Tibial artery (tissue), 4 donors: Measurements from ENCODE around the gene CIAO2B.
"Not testable (repeated sequence)": the region's sequence is repeated elsewhere in the genome, so short reads cannot be mapped to it uniquely, and the experiment has no call there.

Source experiments
- DNase-seq, 2 donors: peaks; one replicate each; pipeline ENCODE4 v3.0.0-alpha.2; 2019
- H3K27ac ChIP-seq, 2 donors: fragments of 200-600 bp; sonication (generic) in 1 of 2; 1 replicate in 1 of 2; 2 replicates in 1 of 2; pipeline ENCODE4 v1.5.1; 2018 to 2019; ENCODE audit warnings: mild to moderate bottlenecking in 1 of 2
- H3K27me3 ChIP-seq, 2 donors: fragments of 200-600 bp; sonication (generic) in 1 of 2; one replicate each; pipeline versions ENCODE4 v1.5.1 to v1.6.0; 2016 to 2019
- H3K36me3 ChIP-seq, 3 donors: fragments of 200-600 bp; sonication (generic) in 2 of 3; one replicate each; pipeline ENCODE4 v1.5.1; 2016 to 2019; ENCODE audit warnings: mild to moderate bottlenecking in 2 of 3
- H3K4me1 ChIP-seq, 4 donors: fragments of 200-600 bp; sonication (generic) in 2 of 4; 1 replicate in 3 of 4; 2 replicates in 1 of 4; pipeline ENCODE4 v1.5.1; 2016 to 2019
- H3K4me3 ChIP-seq, 2 donors: fragments of 200-600 bp; sonication (generic) in 1 of 2; 1 replicate in 1 of 2; 2 replicates in 1 of 2; pipeline ENCODE4 v1.5.1; 2018 to 2019; ENCODE audit warnings: mild to moderate bottlenecking in 2 of 2
- H3K9me3 ChIP-seq, 3 donors: fragments of 200-600 bp; sonication (generic) in 1 of 3; one replicate each; pipeline ENCODE4 v1.5.1; 2016 to 2019
- intact Hi-C: fragments of 100-400 bp; cut with DNase I; formaldehyde crosslinking; loops from one replicate; pipeline ENCODE4 v1.15.0; 2023; ENCODE audit warnings: low total_unique reads
- TF ChIP-seq, protein P1 (sequence below), 2 experiments: fragments of 200-600 bp in 1 of 2; fragments of 450-650 bp in 1 of 2; IDR thresholded peaks; one replicate each; pipeline ENCODE4 v1.5.1; 2017 to 2019; ENCODE audit warnings: antibody characterized with exemption in 2 of 2, mild to moderate bottlenecking in 1 of 2, moderate library complexity in 1 of 2

The CIAO2B gene

DNA sequence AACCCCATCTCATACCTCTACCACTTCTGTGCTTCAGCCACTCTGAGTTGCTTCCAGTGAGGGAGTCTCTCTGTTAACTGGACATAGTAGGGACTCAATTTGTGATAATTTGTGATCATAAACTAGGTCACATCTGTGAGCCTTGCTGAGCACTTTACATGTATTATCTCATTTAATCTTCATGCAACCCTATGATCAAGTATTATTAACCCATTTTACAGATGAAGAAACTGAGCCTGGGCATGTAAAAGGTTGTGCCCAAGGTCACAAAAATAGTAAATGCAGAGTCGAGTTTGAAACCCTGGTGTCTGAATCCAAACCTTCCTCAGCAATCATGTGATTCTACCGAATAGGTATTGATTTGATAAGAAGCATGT is 35.3 kb downstream of the CIAO2B start:
- H3K27me3 ChIP-seq, result no peaks in the 10 kb centered on the region
- peaks cover 20 to 89% (median 76%) of the 10 kb centered on the region in 4 donors for H3K4me1 ChIP-seq
- TF ChIP-seq, protein P1, sequence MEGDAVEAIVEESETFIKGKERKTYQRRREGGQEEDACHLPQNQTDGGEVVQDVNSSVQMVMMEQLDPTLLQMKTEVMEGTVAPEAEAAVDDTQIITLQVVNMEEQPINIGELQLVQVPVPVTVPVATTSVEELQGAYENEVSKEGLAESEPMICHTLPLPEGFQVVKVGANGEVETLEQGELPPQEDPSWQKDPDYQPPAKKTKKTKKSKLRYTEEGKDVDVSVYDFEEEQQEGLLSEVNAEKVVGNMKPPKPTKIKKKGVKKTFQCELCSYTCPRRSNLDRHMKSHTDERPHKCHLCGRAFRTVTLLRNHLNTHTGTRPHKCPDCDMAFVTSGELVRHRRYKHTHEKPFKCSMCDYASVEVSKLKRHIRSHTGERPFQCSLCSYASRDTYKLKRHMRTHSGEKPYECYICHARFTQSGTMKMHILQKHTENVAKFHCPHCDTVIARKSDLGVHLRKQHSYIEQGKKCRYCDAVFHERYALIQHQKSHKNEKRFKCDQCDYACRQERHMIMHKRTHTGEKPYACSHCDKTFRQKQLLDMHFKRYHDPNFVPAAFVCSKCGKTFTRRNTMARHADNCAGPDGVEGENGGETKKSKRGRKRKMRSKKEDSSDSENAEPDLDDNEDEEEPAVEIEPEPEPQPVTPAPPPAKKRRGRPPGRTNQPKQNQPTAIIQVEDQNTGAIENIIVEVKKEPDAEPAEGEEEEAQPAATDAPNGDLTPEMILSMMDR (IDR thresholded peaks at IDR 0.05), result no peak
- no peak overlapping the region for H3K4me3 ChIP-seq
- H3K9me3 ChIP-seq, result no peaks in the 10 kb centered on the region
- no peaks in the 10 kb centered on the region for H3K36me3 ChIP-seq
- DNase-seq, result no peak
- intact Hi-C loops, result no loop called here
- peak overlapping the region; percentile 86 to 91 for H3K27ac ChIP-seq

DNA sequence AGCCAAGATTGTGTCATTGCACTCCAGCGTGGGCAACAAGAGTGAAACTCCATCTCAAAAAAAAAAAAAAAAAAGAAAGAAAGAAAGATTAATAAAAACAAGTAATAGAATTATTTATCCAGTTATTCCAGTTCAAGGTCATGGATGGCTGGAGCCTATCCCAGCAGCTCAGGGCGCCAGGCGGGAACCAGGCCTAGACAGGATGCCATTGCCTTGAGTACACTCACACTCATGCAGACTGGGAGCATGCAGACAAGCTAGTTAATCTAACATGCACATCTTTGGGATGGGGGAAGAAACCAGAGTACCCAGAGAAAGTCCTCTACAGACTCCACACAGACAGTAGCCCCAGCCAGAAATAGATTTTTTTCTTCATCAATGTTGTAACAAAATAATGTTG is 36.0 kb downstream of the CIAO2B start:
- Histone ChIP-seq H3K9me3 (no peaks in the 10 kb centered on the region), H3K27ac (peak overlapping the region; percentile 86 to 91), H3K4me3 (no peak overlapping the region), H3K27me3 (no peaks in the 10 kb centered on the region), H3K36me3 (no peaks in the 10 kb centered on the region), H3K4me1 (peaks cover 20 to 82% (median 69%) of the 10 kb centered on the region in 4 donors)
- DNase-seq, result peak; percentile 79 to 95
- intact Hi-C loops, result no loop called here
- TF ChIP-seq, protein P1 (IDR thresholded peaks at IDR 0.05), result no peak

DNA sequence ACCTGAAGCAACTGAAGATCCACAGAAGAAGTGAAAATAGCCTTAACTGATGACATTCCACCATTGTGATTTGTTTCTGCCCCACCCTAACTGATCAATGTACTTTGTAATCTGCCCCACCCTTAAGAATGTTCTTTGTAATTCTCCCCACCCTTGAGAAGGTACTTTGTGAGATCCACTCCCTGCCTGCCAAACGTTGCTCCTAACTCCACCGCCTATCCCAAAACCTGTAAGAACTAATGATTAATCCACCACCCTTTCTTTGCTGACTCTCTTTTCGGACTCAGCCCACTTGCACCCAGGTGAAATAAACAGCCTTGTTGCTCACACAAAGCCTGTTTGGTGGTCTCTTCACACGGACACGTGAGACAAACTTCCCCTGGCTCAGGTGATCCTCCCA is 37.5 kb downstream of the CIAO2B start:
- Histone ChIP-seq H3K27ac (peak overlapping the region; percentile 86 to 91), H3K4me1 (peaks cover 20 to 67% (median 54%) of the 10 kb centered on the region in 4 donors)
- intact Hi-C loops, H3K9me3 ChIP-seq, DNase-seq, H3K4me3 ChIP-seq, H3K27me3 ChIP-seq, H3K36me3 ChIP-seq: not testable (repeated sequence)

DNA sequence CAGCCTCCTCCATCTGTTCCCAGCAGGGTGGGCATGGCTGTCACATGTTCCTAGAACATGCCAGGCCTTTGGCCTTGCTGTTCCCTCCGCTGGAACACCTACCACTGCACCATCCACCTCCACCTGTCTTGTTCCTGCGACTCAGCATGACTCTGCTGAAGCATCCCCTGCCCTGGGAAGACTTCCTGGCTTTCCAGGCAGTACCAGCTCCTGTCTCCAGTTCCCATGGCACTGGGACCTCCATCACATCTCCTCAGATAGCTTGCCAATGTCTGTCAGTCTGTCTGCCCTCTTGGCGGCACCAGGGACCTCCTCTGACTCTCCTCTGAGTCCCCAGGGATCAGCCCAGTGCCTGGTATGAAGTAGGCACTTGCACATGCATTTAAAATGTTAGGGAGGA is 38.2 kb downstream of the CIAO2B start:
- no peaks in the 10 kb centered on the region for H3K27me3 ChIP-seq
- TF ChIP-seq, protein P1 (IDR thresholded peaks at IDR 0.05), result no peak
- intact Hi-C loops, result loop anchor here (2.0 kb wide), 1 partner anchor 39 kb away; the partner anchor contains the start of genes CES2 and CIAO2B
- H3K27ac ChIP-seq, result peak overlapping the region; percentile 86 to 91
- DNase-seq, result no peak
- no peaks in the 10 kb centered on the region for H3K36me3 ChIP-seq
- no peak overlapping the region for H3K4me3 ChIP-seq
- no peaks in the 10 kb centered on the region for H3K9me3 ChIP-seq
- peaks cover 18 to 60% (median 48%) of the 10 kb centered on the region in 4 donors for H3K4me1 ChIP-seq

DNA sequence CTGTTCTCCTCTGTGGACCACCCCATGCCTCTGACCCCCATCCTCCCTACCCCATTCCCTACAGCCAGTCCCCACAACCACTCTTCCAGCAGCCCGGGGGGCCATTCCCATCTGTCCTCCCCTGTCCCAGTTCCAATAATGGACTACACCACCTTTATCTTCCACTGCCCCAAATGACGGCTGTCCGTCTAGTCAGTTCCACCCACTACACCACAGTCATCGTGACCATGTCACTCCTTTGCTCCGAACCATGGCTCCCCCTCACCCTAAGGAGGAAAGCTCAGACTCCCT is 38.6 kb downstream of the CIAO2B start:
- Histone ChIP-seq H3K4me3 (no peak overlapping the region), H3K27me3 (no peaks in the 10 kb centered on the region), H3K9me3 (no peaks in the 10 kb centered on the region), H3K36me3 (no peaks in the 10 kb centered on the region), H3K27ac (peak overlapping the region; percentile 86 to 91), H3K4me1 (peaks cover 14 to 56% (median 44%) of the 10 kb centered on the region in 4 donors)
- no peak for DNase-seq
- TF ChIP-seq, protein P1 (IDR thresholded peaks at IDR 0.05), result no peak
- intact Hi-C loops, result loop anchor here (2.0 kb wide), 1 partner anchor 39 kb away; the partner anchor contains the start of genes CES2 and CIAO2B

DNA sequence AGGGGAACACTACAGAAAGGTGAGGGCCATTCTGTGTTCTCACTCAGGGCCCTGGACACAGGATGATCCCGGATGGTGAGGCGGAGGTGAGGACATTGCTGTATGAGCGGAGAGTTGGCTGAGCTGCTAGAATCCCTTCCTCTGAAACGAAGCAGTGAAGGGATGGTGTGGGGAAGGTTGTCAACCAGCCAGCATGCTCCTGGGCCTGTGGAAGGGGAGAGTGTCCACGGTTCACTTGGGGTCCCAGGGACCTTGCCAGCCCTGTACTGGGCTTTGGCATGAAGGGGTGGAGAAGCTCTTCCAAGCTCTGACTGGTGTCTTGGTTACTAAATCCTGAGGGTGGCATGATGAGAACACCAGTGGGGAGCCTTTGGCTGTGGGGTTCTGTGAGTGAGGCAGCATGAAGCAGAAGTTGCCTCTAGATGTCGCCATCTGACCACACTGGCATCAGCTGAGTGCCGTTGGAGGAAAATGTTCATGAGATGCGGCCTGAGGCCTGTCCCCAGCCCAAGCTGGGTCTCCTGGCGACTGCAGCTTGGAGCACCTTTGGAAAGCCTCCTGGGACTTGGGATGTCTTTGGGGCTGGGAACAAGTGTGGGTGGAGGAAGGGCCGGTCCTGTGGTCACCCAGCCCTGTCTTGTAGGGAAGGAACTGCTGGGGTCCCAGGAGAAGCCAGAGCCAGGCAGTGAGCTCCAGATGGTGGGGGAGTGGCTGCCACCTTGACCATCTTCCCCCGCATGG is 39.1 kb downstream of the CIAO2B start:
- intact Hi-C loops, result loop anchor here (2.0 kb wide), 1 partner anchor 40 kb away; the partner anchor contains the start of genes CES2 and CIAO2B
- peak; percentile 70 to 80 for DNase-seq
- peaks cover 10 to 51% (median 39%) of the 10 kb centered on the region in 4 donors for H3K4me1 ChIP-seq
- no peaks in the 10 kb centered on the region for H3K27me3 ChIP-seq
- peak overlapping the region; percentile 86 to 91 for H3K27ac ChIP-seq
- H3K4me3 ChIP-seq, result no peak overlapping the region
- TF ChIP-seq, protein P1 (IDR thresholded peaks at IDR 0.05), result peak; percentile 82 to 96
- H3K9me3 ChIP-seq, result no peaks in the 10 kb centered on the region
- no peaks in the 10 kb centered on the region for H3K36me3 ChIP-seq
